B cell (primary cell): ENCODE data around the gene PRKN. TPM values are rescaled to one million over a fixed set of nuclear protein-coding genes. Genes with fewer than 3 reads are reported as not detected.

Experiments used
- ATAC-seq: fragments of 200-7000 bp; cut with Tn5 transposase; one replicate; pipeline ENCODE4 v1.10.0; 2021; ENCODE audit warnings: low read depth, mild to moderate bottlenecking, moderate number of reproducible peaks, moderate library complexity
- CTCF ChIA-PET: fragments of 350-600 bp; sonication (Branson Sonifier 250); formaldehyde crosslinking; loops from one replicate; lab custom pipeline; 2021; ENCODE audit warnings: antibody characterized with exemption, inconsistent platforms; lab: Charles Lee
- POLR2A ChIA-PET: fragments of 350-600 bp; sonication (Branson Sonifier 250); formaldehyde crosslinking; loops from one replicate; lab custom pipeline; 2021; ENCODE audit warnings: antibody characterized with exemption; lab: Charles Lee
- DNase-seq: peaks from one replicate; pipeline ENCODE4 v3.0.0; 2013
- H2AFZ ChIP-seq: 2 replicates; pipeline ENCODE4 v1.6.1; 2012; ENCODE audit warnings: mild to moderate bottlenecking, low read depth, low read length; ENCODE audit not compliant: insufficient read depth, poor library complexity, severe bottlenecking
- H3K27ac ChIP-seq, 2 donors: 1 replicate in 1 of 2; 2 replicates in 1 of 2; pipeline ENCODE4 v1.5.1; 2012 to 2013; ENCODE audit warnings: low read length in 2 of 2, mild to moderate bottlenecking in 2 of 2, moderate library complexity in 1 of 2
- H3K27me3 ChIP-seq, 4 experiments: fragments of 200-600 bp in 1 of 4; sonication (generic) in 1 of 4; replicated peaks in 1 of 4; 1 replicate in 2 of 4; 2 replicates in 2 of 4; pipeline versions ENCODE4 v1.6.1 to v1.7.0; 2013 to 2016; ENCODE audit warnings: low read length in 3 of 4, mild to moderate bottlenecking in 2 of 4, mixed read lengths in 1 of 4, moderate library complexity in 1 of 4; ENCODE audit not compliant: insufficient read depth in 4 of 4, control insufficient read depth in 3 of 4; ENCODE audit errors: control extremely low read depth in 1 of 4
- H3K36me3 ChIP-seq, 2 experiments: replicated peaks in 1 of 2; 1 replicate in 1 of 2; 2 replicates in 1 of 2; pipeline versions ENCODE4 v1.6.1 to v1.7.1; 2013; ENCODE audit warnings: low read length in 1 of 2; ENCODE audit not compliant: insufficient read depth in 2 of 2, control insufficient read depth in 1 of 2; ENCODE audit errors: control extremely low read depth in 1 of 2, extremely low read depth in 1 of 2
- H3K4me1 ChIP-seq, 2 donors: fragments of 200-600 bp in 1 of 2; sonication (generic) in 1 of 2; 1 replicate in 1 of 2; 2 replicates in 1 of 2; pipeline versions ENCODE4 v1.5.1 to v1.6.1; 2013 to 2017; ENCODE audit warnings: low read length in 2 of 2; ENCODE audit not compliant: control insufficient read depth in 2 of 2, insufficient read depth in 2 of 2
- H3K4me2 ChIP-seq: replicated peaks from 2 replicates; pipeline ENCODE3; 2012; ENCODE audit warnings: mild to moderate bottlenecking, low read depth, low read length; ENCODE audit not compliant: poor library complexity, severe bottlenecking
- H3K4me3 ChIP-seq, 5 experiments: fragments of 200-600 bp in 1 of 5; sonication (generic) in 1 of 5; 1 replicate in 3 of 5; 2 replicates in 2 of 5; pipeline versions ENCODE4 v1.5.1 to v1.7.0; 2011 to 2016; ENCODE audit warnings: low read length in 4 of 5, mild to moderate bottlenecking in 4 of 5, low read depth in 2 of 5, control low read depth in 1 of 5, moderate library complexity in 1 of 5; ENCODE audit not compliant: insufficient read depth in 1 of 5; ENCODE audit errors: control extremely low read depth in 1 of 5, extremely low read depth in 1 of 5
- H3K79me2 ChIP-seq: fragments of 200-600 bp; sonication (generic); one replicate; pipeline ENCODE4 v1.6.0; 2016; ENCODE audit warnings: low read length; ENCODE audit not compliant: control insufficient read depth, insufficient read depth
- H3K9ac ChIP-seq: fragments of 200-600 bp; sonication (generic); 2 replicates; pipeline ENCODE4 v1.6.1; 2017; ENCODE audit warnings: mild to moderate bottlenecking, low read length, moderate library complexity
- H3K9me3 ChIP-seq, 3 donors: one replicate each; pipeline versions ENCODE4 v1.6.1 to v1.7.1; 2013; ENCODE audit warnings: low read length in 2 of 3; ENCODE audit not compliant: control insufficient read depth in 2 of 3, insufficient read depth in 1 of 3; ENCODE audit errors: control extremely low read depth in 1 of 3
- H4K20me1 ChIP-seq: 2 replicates; pipeline ENCODE4 v1.6.0; 2012; ENCODE audit warnings: mild to moderate bottlenecking, low read length; ENCODE audit not compliant: insufficient read depth, control insufficient read depth, poor library complexity, severe bottlenecking
- H3K27ac Mint-ChIP-seq: one replicate; pipeline ENCODE4 v1.8.0; 2021; ENCODE audit warnings: mixed read lengths
- H3K27me3 Mint-ChIP-seq: one replicate; pipeline ENCODE4 v1.8.0; 2021; ENCODE audit warnings: mixed read lengths
- H3K4me1 Mint-ChIP-seq: one replicate; pipeline ENCODE4 v1.8.0; 2021; ENCODE audit warnings: mixed read lengths
- H3K4me3 Mint-ChIP-seq: one replicate; pipeline ENCODE4 v1.8.0; 2021; ENCODE audit warnings: mixed read lengths
- H3K9me3 Mint-ChIP-seq: one replicate; pipeline ENCODE4 v1.8.0; 2022; ENCODE audit warnings: mixed read lengths; ENCODE audit not compliant: insufficient read depth
- CTCF ChIP-seq: fragments of 200-600 bp; IDR thresholded peaks from one replicate; pipeline ENCODE4 v1.8.0; 2022; ENCODE audit warnings: antibody characterized with exemption, mild to moderate bottlenecking
- EZH2 ChIP-seq: IDR thresholded peaks from 2 replicates; pipeline ENCODE4 v1.6.1; 2012; ENCODE audit warnings: borderline replicate concordance, low read depth, mild to moderate bottlenecking, moderate library complexity, low read length; ENCODE audit not compliant: insufficient read depth, poor library complexity, severe bottlenecking
- WGBS: methylation state at CpG from one replicate; pipeline ENCODE4 v1.1.5; 2013; ENCODE audit warnings: missing lambda C conversion rate; ENCODE audit not compliant: insufficient coverage; 5-methylcytosine and 5-hydroxymethylcytosine counted together
- intact Hi-C: fragments of 100-400 bp; cut with micrococcal nuclease; formaldehyde crosslinking; loops from one replicate; pipeline ENCODE4 v1.10.0; 2022
- polyA plus RNA-seq: library from polyadenylated mRNA; depleted of rRNA; stranded (reverse); fragments of >200 nt; gene quantifications from 2 replicates; pipeline ENCODE4 v1.2.3, GENCODE V29; 2012
- total RNA-seq, 2 donors: library from RNA; stranded (reverse); fragments of 120-200 nt in 1 of 2; gene quantifications; 1 replicate in 1 of 2; 2 replicates in 1 of 2; pipeline versions ENCODE4 v1.2.3 to v1.2.4, GENCODE V29; 2013 to 2022

PRKN gene
- total and polyA plus RNA-seq, 2 donors (not counting 1 experiment from before 2014, with no cell fraction given), result 1.6 to 6.2 TPM

- Histone ChIP-seq H3K9ac (no peak overlapping the region), H3K4me1 (no peaks in the 10 kb centered on the region), H3K27me3 (no peaks in the 10 kb centered on the region), H2AFZ (no peak overlapping the region), H3K4me3 (no peak overlapping the region), H3K79me2 (no peaks in the 10 kb centered on the region), H3K36me3 (no peaks in the 10 kb centered on the region), H4K20me1 (no peaks in the 10 kb centered on the region), H3K27ac (no peak overlapping the region), H3K4me2 (no peak overlapping the region), H3K9me3 (peaks cover 0 to 11% (median 0%) of the 10 kb centered on the region in 3 donors)
- Mint-ChIP-seq H3K27ac (no peak overlapping the region), H3K9me3 (peaks cover 4% of the 10 kb centered on the region), H3K27me3 (no peaks in the 10 kb centered on the region), H3K4me1 (no peaks in the 10 kb centered on the region), H3K4me3 (no peak overlapping the region)
- DNase-seq, result no peak
- ChIA-PET CTCF (no interaction called here), POLR2A (no interaction called here)
- TF ChIP-seq CTCF (no peak), EZH2 (no peak)
- intact Hi-C loops, result no loop called here
- 83% methylated on average over 6 of the region's 6 CpGs for WGBS
- no peak for ATAC-seq
Observed at GRCh38 chr6:162488444-162488843, 239.1 kb downstream of the PRKN start.

DNA sequence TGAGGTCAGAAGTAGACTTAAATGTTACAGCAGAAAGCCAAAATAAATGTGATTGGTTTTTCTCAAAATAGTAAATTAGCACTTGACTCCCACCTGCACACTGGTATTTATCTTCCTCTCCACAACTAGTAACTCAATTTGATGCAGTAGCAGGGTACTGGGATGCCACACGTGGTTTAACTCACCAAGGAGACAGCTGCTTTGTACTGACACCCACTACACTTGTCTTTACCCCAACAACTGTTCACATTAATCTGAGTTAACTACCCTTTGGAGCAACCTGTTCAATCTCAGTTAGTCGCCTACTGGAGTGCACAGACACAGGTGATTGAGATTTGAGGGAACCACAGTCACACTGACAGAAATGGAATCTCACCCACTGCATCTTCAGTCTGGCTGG, 242.1 kb downstream of the PRKN start:
- Mint-ChIP-seq H3K4me3 (no peak overlapping the region), H3K4me1 (no peaks in the 10 kb centered on the region), H3K27ac (no peak overlapping the region), H3K27me3 (no peaks in the 10 kb centered on the region), H3K9me3 (peaks cover 4% of the 10 kb centered on the region)
- intact Hi-C loops, result no loop called here
- Histone ChIP-seq H3K27me3 (no peaks in the 10 kb centered on the region), H3K36me3 (no peaks in the 10 kb centered on the region), H3K9ac (no peak overlapping the region), H3K4me3 (no peak overlapping the region), H3K9me3 (peaks cover 0 to 9% (median 0%) of the 10 kb centered on the region in 3 donors), H2AFZ (no peak overlapping the region), H3K4me1 (no peaks in the 10 kb centered on the region), H3K79me2 (no peaks in the 10 kb centered on the region), H4K20me1 (no peaks in the 10 kb centered on the region), H3K27ac (no peak overlapping the region), H3K4me2 (no peak overlapping the region)
- DNase-seq, result no peak
- POLR2A ChIA-PET, result no interaction called here
- TF ChIP-seq EZH2 (no peak), CTCF (no peak)
- CTCF ChIA-PET, result no interaction called here
- 75% methylated on average over 2 of the region's 2 CpGs for WGBS
- ATAC-seq, result no peak
